HCT116 (cell line): ENCODE results near the gene PNMA8C. TPM values are rescaled to one million over a fixed set of nuclear protein-coding genes. Genes with fewer than 3 reads are reported as not detected.

Source experiments
- ATAC-seq: fragments of 200-7000 bp; cut with Tn5 transposase; 2 replicates; pipeline ENCODE4 v1.9.1; 2020; ENCODE audit warnings: mild to moderate bottlenecking, moderate library complexity
- BruUV-seq: library from RNA; stranded (reverse); fragments of 400-500 nt; replicated peaks from 2 replicates; lab custom pipeline; 2021; lab: Mats Ljungman, UMichigan
- CTCF ChIA-PET: fragments of 300-600 bp; sonication (Branson Sonifier 250); formaldehyde crosslinking; loops from one replicate; lab custom pipeline; 2021; ENCODE audit warnings: antibody characterized with exemption; lab: Charles Lee
- POLR2A ChIA-PET: fragments of 300-600, 350-600 bp; sonication (Branson Sonifier 250); formaldehyde crosslinking; loops from one replicate; lab custom pipeline; 2021; ENCODE audit warnings: antibody characterized with exemption; lab: Charles Lee
- RAD21 ChIA-PET, 2 experiments: fragments of 300-600 bp; sonication (Branson Sonifier 250); formaldehyde crosslinking; loops; one replicate each; lab custom pipeline; 2023; ENCODE audit warnings: low total read pairs in 2 of 2; ENCODE audit not compliant: uncharacterized antibody in 2 of 2, unreplicated experiment in 2 of 2, low non-redundant PET in 1 of 2; lab: Charles Lee
- DNase-seq: peaks from one replicate; pipeline ENCODE4 v3.0.0-alpha.2; 2010; ENCODE audit warnings: low read depth, low spot score
- H2AFZ ChIP-seq: fragments of 200-600 bp; shearing (Covaris generic), sonication (generic); 2 replicates; pipeline ENCODE4 v1.6.1; 2017; ENCODE audit warnings: low read depth, mixed run types, mixed read lengths, antibody characterized with exemption, low read length; ENCODE audit not compliant: poor library complexity, severe bottlenecking
- H3K27ac ChIP-seq: 2 replicates; pipeline ENCODE4 v1.5.1; 2012; ENCODE audit warnings: low read depth, low read length
- H3K27me3 ChIP-seq: fragments of 200-600 bp; sonication (generic); 2 replicates; pipeline ENCODE4 v1.6.1; 2016; ENCODE audit warnings: mixed run types, low read length, mixed read lengths; ENCODE audit not compliant: insufficient read depth
- H3K36me3 ChIP-seq, 2 experiments: fragments of 200-500 bp in 1 of 2; fragments of 200-600 bp in 1 of 2; sonication (Bioruptor generic) in 1 of 2; sonication (generic) in 1 of 2; 2 replicates each; pipeline versions ENCODE4 v1.5.1 to v1.6.1; 2014 to 2016; ENCODE audit warnings: low read length in 2 of 2, inconsistent platforms in 1 of 2, mixed read lengths in 1 of 2, mixed run types in 1 of 2; ENCODE audit not compliant: insufficient read depth in 2 of 2, control insufficient read depth in 1 of 2
- H3K4me1 ChIP-seq, 2 experiments: fragments of 200-600 bp in 1 of 2; sonication (generic) in 1 of 2; 2 replicates each; pipeline versions ENCODE4 v1.5.1 to v1.6.1; 2012 to 2017; ENCODE audit warnings: low read length in 2 of 2, inconsistent platforms in 1 of 2, mild to moderate bottlenecking in 1 of 2, mixed read lengths in 1 of 2, mixed run types in 1 of 2, moderate library complexity in 1 of 2; ENCODE audit not compliant: insufficient read depth in 2 of 2, control insufficient read depth in 1 of 2
- H3K4me2 ChIP-seq: fragments of 200-600 bp; sonication (generic); 2 replicates; pipeline ENCODE4 v1.6.1; 2017; ENCODE audit warnings: mixed run types, low read length, mixed read lengths
- H3K4me3 ChIP-seq, 2 experiments: fragments of 200-600 bp in 1 of 2; sonication (generic) in 1 of 2; replicated peaks in 1 of 2; 2 replicates each; pipeline ENCODE4 v1.5.1; 2011 to 2016; ENCODE audit warnings: low read length in 2 of 2, control low read depth in 1 of 2, low read depth in 1 of 2, mild to moderate bottlenecking in 1 of 2, mixed read lengths in 1 of 2, mixed run types in 1 of 2
- H3K79me2 ChIP-seq: fragments of 200-600 bp; sonication (generic); 2 replicates; pipeline ENCODE4 v1.6.1; 2017; ENCODE audit warnings: mild to moderate bottlenecking, mixed run types, low read length, moderate library complexity, mixed read lengths; ENCODE audit not compliant: insufficient read depth
- H3K9ac ChIP-seq: fragments of 200-600 bp; sonication (generic); 2 replicates; pipeline ENCODE4 v1.6.1; 2016; ENCODE audit warnings: low read length, mixed read lengths
- H3K9me2 ChIP-seq: fragments of 200-600 bp; sonication (generic), shearing (Covaris generic); 2 replicates; pipeline ENCODE4 v1.6.1; 2017; ENCODE audit warnings: mixed run types, mild to moderate bottlenecking, moderate library complexity; ENCODE audit not compliant: insufficient read depth
- H3K9me3 ChIP-seq, 2 experiments: fragments of 200-500 bp in 1 of 2; fragments of 200-600 bp in 1 of 2; sonication (Bioruptor generic) in 1 of 2; sonication (generic) in 1 of 2; 2 replicates each; pipeline ENCODE4 v1.6.1; 2014 to 2017; ENCODE audit warnings: low read length in 2 of 2, mixed read lengths in 2 of 2, inconsistent platforms in 1 of 2, low read depth in 1 of 2, mild to moderate bottlenecking in 1 of 2, mixed run types in 1 of 2, moderate library complexity in 1 of 2; ENCODE audit not compliant: control insufficient read depth in 1 of 2, insufficient read depth in 1 of 2
- H4K20me1 ChIP-seq: fragments of 200-600 bp; sonication (generic), shearing (Covaris generic); 2 replicates; pipeline ENCODE4 v1.6.1; 2017; ENCODE audit warnings: mixed run types, mild to moderate bottlenecking, moderate library complexity; ENCODE audit not compliant: insufficient read depth
- CEBPB ChIP-seq: IDR thresholded peaks from 2 replicates; pipeline ENCODE4 v1.6.1; 2012; ENCODE audit warnings: low read depth
- EZH2 ChIP-seq: fragments of 200-600 bp; sonication (generic); IDR thresholded peaks from 2 replicates; pipeline ENCODE4 v1.6.1; 2017; ENCODE audit warnings: antibody characterized with exemption, mixed run types
- EZH2phosphoT487 ChIP-seq: fragments of 200-600 bp; IDR thresholded peaks from 2 replicates; pipeline ENCODE4 v1.6.1; 2018; ENCODE audit warnings: antibody characterized with exemption, borderline replicate concordance
- POLR2AphosphoS5 ChIP-seq: IDR thresholded peaks from 2 replicates; pipeline ENCODE4 v1.6.1; 2011; ENCODE audit warnings: mild to moderate bottlenecking, low read depth, low read length, moderate library complexity
- SIN3A ChIP-seq: IDR thresholded peaks from 2 replicates; pipeline ENCODE4 v1.6.1; 2012; ENCODE audit warnings: low read depth
- SRF ChIP-seq: IDR thresholded peaks from 2 replicates; pipeline ENCODE4 v1.6.1; 2012; ENCODE audit warnings: low read depth
- YY1 ChIP-seq: IDR thresholded peaks from 2 replicates; pipeline ENCODE4 v1.6.1; 2011; ENCODE audit warnings: low read length, low read depth, moderate library complexity, mild to moderate bottlenecking; ENCODE audit not compliant: insufficient replicate concordance; ENCODE audit errors: extremely low read depth
- ZBTB33 ChIP-seq: IDR thresholded peaks from 2 replicates; pipeline ENCODE4 v1.6.1; 2011; ENCODE audit warnings: mild to moderate bottlenecking, low read length, moderate library complexity; ENCODE audit not compliant: insufficient replicate concordance; ENCODE audit errors: extremely low read depth
- ZNF274 ChIP-seq: fragments of 200-500 bp; sonication (Bioruptor generic); IDR thresholded peaks from 2 replicates; pipeline ENCODE4 v1.6.1; 2014; ENCODE audit warnings: mild to moderate bottlenecking, low read depth, low read length, inconsistent platforms
- intact Hi-C: fragments of 100-400 bp; cut with micrococcal nuclease; formaldehyde crosslinking; loops from 2 replicates; pipeline ENCODE4 v1.10.0; 2022
- total RNA-seq: library from RNA; stranded (reverse); gene quantifications from one replicate; pipeline ENCODE4 v1.2.1, GENCODE V29; 2021; ENCODE audit not compliant: unreplicated experiment

Gene PNMA8C
- total RNA-seq, 1 experiment from 2014 or later, result not detected

GRCh38 chr19:46429999-46430398 is 1.3 kb upstream of the PNMA8C start:
- Histone ChIP-seq H3K27ac (no peak overlapping the region), H3K9ac (no peak overlapping the region), H3K36me3 (no peaks in the 10 kb centered on the region), H3K9me3 (no peaks in the 10 kb centered on the region), H3K4me2 (no peak overlapping the region), H3K27me3 (no peaks in the 10 kb centered on the region), H4K20me1 (no peaks in the 10 kb centered on the region), H3K4me1 (no peaks in the 10 kb centered on the region), H2AFZ (no peak overlapping the region), H3K4me3 (no peak overlapping the region), H3K9me2 (no peaks in the 10 kb centered on the region), H3K79me2 (no peaks in the 10 kb centered on the region)
- intact Hi-C loops, result no loop called here
- POLR2A ChIA-PET, result no interaction called here
- RAD21 ChIA-PET, result no interaction called here
- TF ChIP-seq ZBTB33 (no peak), SRF (no peak), CEBPB (no peak), EZH2phosphoT487 (no peak)
- DNase-seq, result no peak
- no TSS peak for BruUV-seq
- CTCF ChIA-PET, result no interaction called here
- ATAC-seq, result no peak

GRCh38 chr19:46427518-46428045 is 1.2 kb downstream of the PNMA8C start:
- Histone ChIP-seq H3K4me3 (no peak overlapping the region), H3K4me2 (no peak overlapping the region), H3K9me2 (no peaks in the 10 kb centered on the region), H3K4me1 (no peaks in the 10 kb centered on the region), H4K20me1 (no peaks in the 10 kb centered on the region), H3K27me3 (no peaks in the 10 kb centered on the region), H2AFZ (no peak overlapping the region), H3K9ac (no peak overlapping the region), H3K27ac (no peak overlapping the region), H3K79me2 (no peaks in the 10 kb centered on the region), H3K36me3 (no peaks in the 10 kb centered on the region), H3K9me3 (no peaks in the 10 kb centered on the region)
- intact Hi-C loops, result no loop called here
- ChIA-PET CTCF (no interaction called here), RAD21 (no interaction called here), POLR2A (no interaction called here)
- BruUV-seq, result no TSS peak
- no peak for DNase-seq
- TF ChIP-seq POLR2AphosphoS5 (no peak), CEBPB (no peak), SIN3A (no peak), EZH2 (no peak), YY1 (no peak), ZNF274 (no peak)
- no peak for ATAC-seq
